SK-MEL-5 (cell line): ENCODE data around the gene PPP2CA. TPM values are rescaled to one million over a fixed set of nuclear protein-coding genes. Genes with fewer than 3 reads are reported as not detected.
"Not testable (repeated sequence)": the region's sequence is repeated elsewhere in the genome, so short reads cannot be mapped to it uniquely, and the experiment has no call there.

Source experiments
- DNase-seq: peaks from one replicate; pipeline ENCODE4 v3.0.0-alpha.2; 2016; ENCODE audit warnings: low read depth, low spot score
- in situ Hi-C: cut with HindIII; loops from 2 replicates; pipeline ENCODE4 v1.10.0; 2016; ENCODE audit warnings: low sequenced_read_pairs, high pct_unique_total_duplicates, low pct_unique_long_range_greater_than_20kb
- total RNA-seq: library from RNA; depleted of rRNA; stranded (reverse); fragments of >200 nt; shearing (Covaris generic); gene quantifications from 2 replicates; pipeline ENCODE4 v1.2.3, GENCODE V29; 2014

The PPP2CA gene
- total RNA-seq, 1 experiment from 2014 or later: 123 TPM

DNA sequence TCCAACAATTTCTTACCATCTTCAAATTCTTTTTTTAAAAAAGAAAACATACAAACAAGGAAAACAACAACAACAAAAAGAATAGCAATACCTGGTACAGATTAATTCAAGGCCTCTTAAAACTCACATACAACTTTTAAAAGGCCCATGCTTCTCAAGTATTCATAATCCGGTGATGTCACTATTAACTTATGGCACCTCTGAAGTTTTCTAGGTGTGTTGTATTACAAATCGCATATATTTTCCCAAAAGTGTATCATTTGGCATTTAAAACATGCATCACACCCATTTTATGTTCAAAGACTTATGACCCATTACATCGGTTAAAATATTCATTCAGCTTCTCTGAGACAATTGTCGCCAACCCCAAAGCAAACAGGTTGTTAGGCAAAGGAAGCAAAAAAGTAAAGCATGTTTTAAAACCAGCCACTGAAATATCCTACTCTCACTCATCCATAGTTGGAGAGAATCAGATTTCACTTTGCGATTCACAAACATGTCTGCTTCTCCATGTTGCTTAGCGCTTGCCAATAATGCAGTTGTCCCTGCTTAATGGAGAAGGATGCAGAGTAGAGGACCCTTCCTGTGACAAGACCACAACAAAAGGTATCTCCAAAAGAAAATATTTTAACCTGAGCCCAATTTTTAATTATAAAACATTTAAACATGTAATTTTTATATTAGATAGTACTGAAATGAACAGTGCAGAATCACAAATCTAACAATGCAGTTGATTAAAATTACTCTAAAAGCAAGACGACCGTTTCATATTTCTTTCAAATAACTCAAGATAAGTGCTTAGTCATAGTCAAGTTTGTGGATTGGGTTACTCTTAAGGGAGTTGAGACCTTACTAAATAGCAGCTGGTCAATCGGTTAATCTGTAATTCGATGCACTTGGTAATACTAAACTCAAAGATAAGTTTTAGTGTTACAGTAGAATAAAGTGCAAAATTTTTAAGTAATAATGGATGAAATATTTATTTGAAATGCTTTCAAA lies 50.7 kb downstream of the PPP2CA start:
- peak; percentile 31 for DNase-seq
- in situ Hi-C loops: no loop called here

DNA sequence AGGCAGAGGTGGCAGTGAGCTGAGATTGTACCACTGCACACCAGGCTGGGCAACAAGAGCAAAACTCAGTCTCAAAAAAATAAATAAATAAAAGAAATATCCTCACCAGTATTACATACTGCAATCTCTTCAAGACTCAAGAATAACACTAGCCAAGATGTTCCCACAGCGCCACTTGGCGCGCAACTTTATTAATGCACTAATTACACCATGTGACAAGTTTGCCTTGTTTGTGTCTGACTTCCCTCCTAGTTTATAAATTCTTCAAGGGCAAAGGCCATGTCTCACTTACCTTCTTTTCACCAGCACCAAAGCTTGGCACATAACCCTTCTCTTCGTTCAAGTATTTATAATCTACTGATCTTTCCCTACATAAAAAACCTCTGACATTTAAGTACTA lies 53.9 kb downstream of the PPP2CA start:
- in situ Hi-C loops: no loop called here
- DNase-seq: peak; percentile 82

DNA sequence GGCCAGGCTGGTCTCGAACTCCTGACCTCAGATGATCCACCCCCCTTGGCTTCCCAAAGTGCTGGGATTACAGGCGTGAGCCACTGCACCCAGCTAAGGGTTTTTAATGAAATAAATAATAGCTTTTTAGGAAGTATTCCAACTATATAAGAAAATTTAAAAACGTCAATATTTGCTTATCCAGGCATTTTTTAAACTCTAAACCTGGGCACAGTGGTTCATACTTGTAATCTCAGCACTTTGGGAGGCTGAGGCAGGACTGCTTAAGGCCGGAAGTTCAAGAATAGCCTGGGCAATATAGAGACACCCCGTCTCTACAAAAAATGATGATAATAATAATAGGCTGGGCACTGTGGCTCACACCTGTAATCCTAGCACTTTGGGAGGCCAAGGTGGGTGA lies 63.3 kb downstream of the PPP2CA start:
- in situ Hi-C loops: no loop called here
- no peak for DNase-seq

DNA sequence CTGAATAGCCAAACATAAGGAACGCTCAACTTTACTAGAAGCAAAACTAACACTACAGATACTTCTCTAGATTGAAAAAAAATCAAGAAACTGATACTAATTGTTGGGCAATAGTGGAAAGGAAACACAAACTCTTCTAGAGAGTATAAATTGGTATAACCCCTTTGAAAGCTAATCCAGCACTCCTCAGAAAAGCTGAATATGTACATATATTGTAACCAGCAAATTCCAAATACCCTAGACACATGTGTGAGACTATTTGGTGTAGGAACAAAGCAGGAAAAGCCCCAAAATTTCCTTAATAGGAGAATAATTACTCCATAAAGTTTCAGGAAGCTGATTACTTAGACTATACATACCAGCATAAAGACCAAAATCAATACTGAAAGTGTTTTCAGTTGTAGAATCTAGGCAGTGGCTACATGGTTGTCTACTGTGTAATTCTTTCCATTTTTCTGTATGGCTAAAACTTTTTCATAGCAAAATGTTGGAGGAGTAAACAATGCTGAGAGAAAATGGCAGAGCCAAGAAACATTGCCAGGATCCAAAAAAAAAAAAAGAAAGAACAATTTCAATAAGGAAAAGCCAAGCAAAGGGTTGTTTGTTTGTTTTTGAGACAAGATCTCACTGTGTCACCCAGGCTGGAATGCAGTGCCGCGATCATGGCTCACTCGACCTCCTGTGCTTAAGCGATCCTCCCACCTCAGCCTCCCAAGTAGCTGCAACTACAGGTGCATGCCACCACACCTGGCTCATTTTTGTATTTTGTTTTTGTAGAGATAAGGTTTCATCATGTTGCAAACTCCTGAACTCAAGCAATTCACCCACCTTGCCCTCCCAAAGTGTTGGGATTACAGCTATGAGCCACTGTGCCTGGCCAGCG lies 64.1 kb downstream of the PPP2CA start:
- no peak for DNase-seq
- in situ Hi-C loops: no loop called here

GRCh38 chr5:134153657-134154056 lies 72.2 kb downstream of the PPP2CA start:
- DNase-seq: no peak
- in situ Hi-C loops: no loop called here

DNA sequence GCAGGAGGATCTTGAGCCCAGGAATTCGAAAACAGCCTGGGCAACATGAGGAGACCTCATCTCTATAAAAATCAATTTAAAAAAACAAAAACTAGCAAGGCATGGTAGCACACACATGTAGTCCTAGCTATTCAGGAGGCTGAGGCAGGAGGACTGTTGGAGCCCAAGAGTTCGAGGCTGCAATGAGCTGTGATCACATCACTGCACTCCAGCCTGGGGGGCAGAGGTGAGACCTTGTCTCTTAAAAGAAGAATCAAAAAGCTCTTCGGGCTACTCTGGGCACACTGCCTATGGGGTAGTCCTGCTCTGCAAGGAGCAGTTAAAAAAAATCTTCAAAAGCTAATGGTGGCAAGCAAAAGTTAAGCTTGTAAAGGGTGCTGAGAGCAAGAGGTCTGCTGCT lies 72.6 kb downstream of the PPP2CA start:
- no peak for DNase-seq
- in situ Hi-C loops: no loop called here

- DNase-seq, in situ Hi-C loops: not testable (repeated sequence)
Measured at GRCh38 chr5:134152173-134152832, 73.6 kb downstream of the PPP2CA start.

DNA sequence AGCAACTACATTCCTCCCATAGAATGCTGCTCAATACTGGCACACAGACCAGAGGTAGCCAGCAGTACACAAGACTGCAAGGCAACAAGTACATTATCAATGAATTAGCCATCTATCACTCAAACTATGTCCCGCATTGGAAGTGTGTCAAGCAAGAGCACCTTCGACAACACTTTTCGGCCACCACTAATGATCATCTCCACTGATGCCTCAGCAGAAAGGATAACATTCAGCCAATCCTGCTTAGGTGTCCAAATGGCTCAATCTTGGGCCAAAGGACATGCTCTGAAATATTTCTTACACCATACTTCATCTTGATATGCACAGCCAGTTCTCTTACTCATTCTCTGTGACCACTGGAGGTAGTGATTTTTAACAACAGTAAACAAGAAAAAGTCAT lies 74.2 kb downstream of the PPP2CA start:
- in situ Hi-C loops: no loop called here
- no peak for DNase-seq

DNA sequence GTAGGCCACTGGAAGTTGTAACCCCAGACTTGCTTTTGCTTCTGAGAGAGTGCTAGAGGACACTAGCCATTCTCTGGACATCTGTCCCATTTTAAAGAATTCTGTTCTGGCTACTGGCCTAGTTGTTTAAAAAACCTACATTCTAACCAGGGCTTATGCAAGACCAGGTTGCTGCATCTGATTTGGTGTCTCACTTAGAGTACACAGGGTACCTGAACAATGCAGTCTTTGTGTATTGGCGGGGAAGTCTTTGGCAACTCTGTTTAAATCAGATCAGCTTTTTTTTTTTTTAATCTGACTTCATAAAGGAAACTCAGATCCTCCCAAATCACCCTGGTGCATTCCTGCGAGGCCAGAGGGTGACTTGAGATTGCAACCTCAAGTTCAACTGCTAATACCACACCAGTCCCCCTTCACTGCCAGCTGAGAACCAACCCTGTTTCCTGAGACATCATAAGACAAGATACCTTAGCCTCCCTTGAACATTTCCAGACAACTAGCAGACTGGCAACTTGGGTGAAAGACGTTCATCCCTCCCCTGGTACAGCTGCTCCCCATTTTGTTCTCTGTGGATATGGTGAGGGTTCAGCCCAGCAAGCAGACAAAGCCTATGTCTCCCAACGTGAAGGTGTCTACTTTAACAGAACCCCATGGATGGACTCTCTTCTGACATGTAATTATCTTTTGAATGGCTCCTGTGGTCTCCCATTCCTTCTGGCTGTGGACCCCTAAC lies 76.1 kb downstream of the PPP2CA start:
- in situ Hi-C loops: no loop called here
- peak; percentile 95 for DNase-seq

- in situ Hi-C loops: no loop called here
Measured at GRCh38 chr5:134148986-134149539, 76.8 kb downstream of the PPP2CA start.

GRCh38 chr5:134148316-134148715 lies 77.6 kb downstream of the PPP2CA start:
- in situ Hi-C loops: no loop called here
- DNase-seq: no peak

More at GRCh38 chr5:134148986-134149539, 76.8 kb downstream of the PPP2CA start:
- no peak for DNase-seq

GRCh38 chr5:134146651-134147518 lies 79.0 kb downstream of the PPP2CA start:
- peak; percentile 28 for DNase-seq
- in situ Hi-C loops: no loop called here

- DNase-seq: peak; percentile 79
- in situ Hi-C loops: no loop called here
Measured at GRCh38 chr5:134145779-134146581, 79.9 kb downstream of the PPP2CA start.

- in situ Hi-C loops: no loop called here
- no peak for DNase-seq
Measured at GRCh38 chr5:134145041-134145757, 80.7 kb downstream of the PPP2CA start.
